ENCODE results near the gene PALLD. TPM values are rescaled to one million over a fixed set of nuclear protein-coding genes. Genes with fewer than 3 reads are reported as not detected.

The PALLD gene
- total and polyA plus RNA-seq, 2 of the 8 experiments (the other 6 are each of a cell fraction or from before 2014, with no cell fraction given) = 10.5 to 25.0 TPM

- Histone ChIP-seq H3K79me1 (ENCODE audit: low read depth, low read length) (no peaks in the 10 kb centered on the region), H3K36me3 (ENCODE audit: control insufficient read depth in 2 of 4, insufficient read depth in 4 of 4, low read length in 3 of 4) (no peaks in the 10 kb centered on the region), H3K4me2 (ENCODE audit: insufficient read depth in 1 of 2, low read depth in 2 of 2, low read length in 2 of 2) (no peak overlapping the region), H4K91ac (replicated peaks; ENCODE audit: insufficient read length, low read length) (no peak overlapping the region), H3K4ac (replicated peaks; ENCODE audit: insufficient read length, low read depth, low read length) (no peak overlapping the region), H3K27ac (ENCODE audit: low read depth, low read length) (no peak overlapping the region), H4K20me1 (replicated peaks in 1 of 2; ENCODE audit: control insufficient read depth in 1 of 2, insufficient read depth in 2 of 2, low read length in 2 of 2) (no peaks in the 10 kb centered on the region), H4K8ac (ENCODE audit: extremely low read depth, insufficient read depth, low read length) (no peak overlapping the region), H3K14ac (ENCODE audit: insufficient read length) (no peak overlapping the region), H2BK12ac (ENCODE audit: low read depth, low read length) (no peak overlapping the region), H3K18ac (ENCODE audit: extremely low read depth, low read length) (no peak overlapping the region), H3K23me2 (ENCODE audit: low read depth, low read length) (no peaks in the 10 kb centered on the region), H2BK15ac (ENCODE audit: low read length) (0 out of 2 replicates have a peak overlapping the region, but pooled peaks have one; percentile 12), H3K27me3 (replicated peaks in 1 of 4; ENCODE audit: control insufficient read depth in 3 of 4, extremely low read depth in 1 of 4, insufficient read depth in 3 of 4, low read length in 3 of 4) (no peaks in the 10 kb centered on the region), H3K4me3 (ENCODE audit: extremely low read depth in 1 of 4, insufficient read depth in 2 of 4, low read depth in 3 of 4, low read length in 4 of 4) (no peak overlapping the region), H2AFZ (ENCODE audit: low read length) (no peak overlapping the region), H3K4me1 (replicated peaks in 1 of 4; ENCODE audit: control insufficient read depth in 3 of 4, insufficient read depth in 4 of 4, low read length in 3 of 4) (peaks cover 0 to 6% (median 2%) of the 10 kb centered on the region in 4 experiments; a peak in 2 of 7 replicates), H4K5ac (ENCODE audit: insufficient read length, low read depth, low read length) (no peak overlapping the region), H3K79me2 (ENCODE audit: control insufficient read depth in 1 of 2, insufficient read depth in 2 of 2, low read length in 2 of 2) (no peaks in the 10 kb centered on the region), H3K56ac (replicated peaks; ENCODE audit: insufficient read length, low read depth, low read length) (no peak overlapping the region), H3K9me3 (ENCODE audit: insufficient read depth in 2 of 2, low read depth in 1 of 2, low read length in 1 of 2) (no peaks in the 10 kb centered on the region), H2BK120ac (replicated peaks; ENCODE audit: low read depth, low read length) (no peak overlapping the region), H2BK20ac (ENCODE audit: low read length) (no peak overlapping the region), H3K9ac (replicated peaks in 1 of 4; ENCODE audit: extremely low read depth in 1 of 4, low read depth in 3 of 4, low read length in 3 of 4) (no peak overlapping the region), H3K23ac (ENCODE audit: insufficient read length) (no peak overlapping the region), H2AK5ac (ENCODE audit: low read depth, low read length) (no peak overlapping the region), H2BK5ac (ENCODE audit: low read depth, low read length) (no peak overlapping the region)
- CTCF ChIA-PET (ENCODE audit: partially characterized antibody) = interaction anchor here (1.0 to 1.1 kb wide), 2 partner anchors 20 to 69 kb away, joined by 3 read pairs; no protein-coding TSS in a partner anchor
- no peak for FAIRE-seq
- no peak for DNase-seq (ENCODE audit: low read depth in 1 of 2, low spot score in 2 of 2)
- POLR2A ChIA-PET (ENCODE audit: partially characterized antibody) = no interaction called here
- TF ChIP-seq RXRA (IDR thresholded peaks at IDR 0.05; ENCODE audit: insufficient read depth, low read depth, low read length) (no peak), TAF7 (optimal IDR thresholded peaks at IDR 0.05; ENCODE audit: borderline replicate concordance, low read depth, low read length) (no peak), JUN (IDR thresholded peaks at IDR 0.05; ENCODE audit: low read depth, low read length) (no peak), EGR1 (IDR thresholded peaks at IDR 0.05; ENCODE audit: borderline replicate concordance, low read depth, low read length) (no peak), POLR2AphosphoS5 (IDR thresholded peaks at IDR 0.05; ENCODE audit: low read depth, low read length) (no peak), TBP (IDR thresholded peaks at IDR 0.05; ENCODE audit: low read depth, low read length) (no peak)
Measured at GRCh38 chr4:168654848-168655174, 158.0 kb downstream of the PALLD start.

Data from H1 (cell line).